ENCODE data around the gene METTL26. TPM values are rescaled to one million over a fixed set of nuclear protein-coding genes. Genes with fewer than 3 reads are reported as not detected.
A peak's percentile ranks its signal among the peaks of the same experiment; 100 is the strongest.

Gene METTL26
- total and polyA plus RNA-seq, 9 of the 15 experiments (the other 6 are each of a cell fraction or from before 2014, with no cell fraction given), result 7.3 to 262 (median 80.9) TPM

DNA sequence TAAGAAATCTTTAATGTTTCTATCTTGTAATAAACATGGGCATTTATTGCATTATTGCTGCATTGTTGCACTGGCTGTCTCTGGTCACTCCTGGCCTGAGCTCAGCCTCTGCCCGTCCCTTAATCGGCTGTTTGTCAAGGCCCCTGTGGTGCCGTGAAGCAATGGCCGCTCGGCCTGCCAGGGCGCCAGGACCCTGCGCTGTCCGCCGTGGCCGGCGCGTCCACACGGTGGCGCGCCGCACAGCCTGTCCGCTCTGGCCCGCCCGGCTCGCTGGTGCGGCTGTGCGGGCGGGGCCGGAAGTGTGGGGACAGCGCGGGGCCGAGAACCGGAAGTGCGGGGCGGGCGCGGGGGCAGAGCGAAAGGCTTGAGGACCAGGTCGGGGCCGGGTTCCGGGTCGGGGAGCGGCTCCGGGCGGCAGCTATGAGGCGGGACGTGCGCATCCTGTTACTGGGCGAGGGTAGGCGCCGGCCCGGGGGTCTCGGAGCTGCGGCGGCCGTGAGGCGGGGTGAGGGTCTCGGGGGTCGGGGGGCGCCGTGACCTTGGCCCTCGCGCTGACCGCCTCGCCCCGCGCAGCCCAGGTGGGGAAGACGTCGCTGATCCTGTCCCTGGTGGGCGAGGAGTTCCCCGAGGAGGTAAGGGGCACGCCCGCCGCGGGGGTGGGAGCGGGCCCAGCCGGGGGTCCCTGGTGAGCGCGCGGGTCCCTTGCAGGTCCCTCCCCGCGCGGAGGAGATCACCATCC is 31.8 kb upstream of the METTL26 start, which contains the start of gene RHOT2 (continued):
- TF ChIP-seq ZNF75A (CRISPR knock-in tag; IDR thresholded peaks at IDR 0.05) (no peak), FIP1L1 (IDR thresholded peaks at IDR 0.05; ENCODE audit: low read depth, low read length, poor library complexity, severe bottlenecking) (peak; percentile 83), FOXM1 (IDR thresholded peaks at IDR 0.05; ENCODE audit: low read depth) (no peak), FOXM1 (CRISPR knock-in tag; IDR thresholded peaks at IDR 0.05; ENCODE audit: low read depth) (no peak), TGIF2 (CRISPR knock-in tag; IDR thresholded peaks at IDR 0.05) (peak; percentile 45; the same call in 1 of the 2 replicates), MAFG (tag; conservative IDR thresholded peaks at IDR 0.05) (no peak), U2AF2 (optimal IDR thresholded peaks at IDR 0.05; ENCODE audit: low read depth, low read length) (no peak), KLF10 (CRISPR knock-in tag; IDR thresholded peaks at IDR 0.05) (no peak), RCOR1 (IDR thresholded peaks at IDR 0.05; ENCODE audit: borderline replicate concordance in 1 of 2, low read depth in 2 of 2, low read length in 2 of 2) (peak in 1 of 2 experiments; percentile 79; a peak in 1 of 4 replicates)
- TF ChIP-seq, protein P1, sequence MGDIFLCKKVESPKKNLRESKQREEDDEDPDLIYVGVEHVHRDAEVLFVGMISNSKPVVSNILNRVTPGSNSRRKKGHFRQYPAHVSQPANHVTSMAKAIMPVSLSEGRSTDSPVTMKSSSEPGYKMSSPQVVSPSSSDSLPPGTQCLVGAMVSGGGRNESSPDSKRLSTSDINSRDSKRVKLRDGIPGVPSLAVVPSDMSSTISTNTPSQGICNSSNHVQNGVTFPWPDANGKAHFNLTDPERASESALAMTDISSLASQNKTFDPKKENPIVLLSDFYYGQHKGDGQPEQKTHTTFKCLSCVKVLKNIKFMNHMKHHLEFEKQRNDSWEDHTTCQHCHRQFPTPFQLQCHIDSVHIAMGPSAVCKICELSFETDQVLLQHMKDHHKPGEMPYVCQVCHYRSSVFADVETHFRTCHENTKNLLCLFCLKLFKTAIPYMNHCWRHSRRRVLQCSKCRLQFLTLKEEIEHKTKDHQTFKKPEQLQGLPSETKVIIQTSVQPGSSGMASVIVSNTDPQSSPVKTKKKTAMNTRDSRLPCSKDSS (IDR thresholded peaks at IDR 0.05; ENCODE audit: low read depth, partially characterized antibody), result no peak
